ENCODE results near the gene GNAO1. TPM values are rescaled to one million over a fixed set of nuclear protein-coding genes. Genes with fewer than 3 reads are reported as not detected.
A peak's percentile ranks its signal among the peaks of the same experiment; 100 is the strongest.

Gene GNAO1
- total and polyA plus RNA-seq, 5 donors: 69.4 to 163 (median 118) TPM

GRCh38 chr16:56265746-56266145 is 74.5 kb downstream of the GNAO1 start:
- intact Hi-C loops (cut with DNase I): loop anchor here in 1 of 4 donors (10.0 kb wide), 1 partner anchor 71 kb away; the partner anchor contains the start of gene GNAO1
- DNase-seq (no peak), ATAC-seq (no peak)
- peak overlapping the region; percentile 61 for H3K27ac ChIP-seq (ENCODE audit: low read length)
- WGBS: 91% methylated on average over 3 of the region's 3 CpGs
- H3K4me1 ChIP-seq (ENCODE audit: control insufficient read depth, insufficient read depth, low read length): peaks cover 35% of the 10 kb centered on the region
- H3K4me3 ChIP-seq (ENCODE audit: low read length): no peak overlapping the region
- no peaks in the 10 kb centered on the region for H3K9me3 ChIP-seq (ENCODE audit: control insufficient read depth, low read length)
- H3K27me3 ChIP-seq (ENCODE audit: control insufficient read depth, insufficient read depth): no peaks in the 10 kb centered on the region

DNA sequence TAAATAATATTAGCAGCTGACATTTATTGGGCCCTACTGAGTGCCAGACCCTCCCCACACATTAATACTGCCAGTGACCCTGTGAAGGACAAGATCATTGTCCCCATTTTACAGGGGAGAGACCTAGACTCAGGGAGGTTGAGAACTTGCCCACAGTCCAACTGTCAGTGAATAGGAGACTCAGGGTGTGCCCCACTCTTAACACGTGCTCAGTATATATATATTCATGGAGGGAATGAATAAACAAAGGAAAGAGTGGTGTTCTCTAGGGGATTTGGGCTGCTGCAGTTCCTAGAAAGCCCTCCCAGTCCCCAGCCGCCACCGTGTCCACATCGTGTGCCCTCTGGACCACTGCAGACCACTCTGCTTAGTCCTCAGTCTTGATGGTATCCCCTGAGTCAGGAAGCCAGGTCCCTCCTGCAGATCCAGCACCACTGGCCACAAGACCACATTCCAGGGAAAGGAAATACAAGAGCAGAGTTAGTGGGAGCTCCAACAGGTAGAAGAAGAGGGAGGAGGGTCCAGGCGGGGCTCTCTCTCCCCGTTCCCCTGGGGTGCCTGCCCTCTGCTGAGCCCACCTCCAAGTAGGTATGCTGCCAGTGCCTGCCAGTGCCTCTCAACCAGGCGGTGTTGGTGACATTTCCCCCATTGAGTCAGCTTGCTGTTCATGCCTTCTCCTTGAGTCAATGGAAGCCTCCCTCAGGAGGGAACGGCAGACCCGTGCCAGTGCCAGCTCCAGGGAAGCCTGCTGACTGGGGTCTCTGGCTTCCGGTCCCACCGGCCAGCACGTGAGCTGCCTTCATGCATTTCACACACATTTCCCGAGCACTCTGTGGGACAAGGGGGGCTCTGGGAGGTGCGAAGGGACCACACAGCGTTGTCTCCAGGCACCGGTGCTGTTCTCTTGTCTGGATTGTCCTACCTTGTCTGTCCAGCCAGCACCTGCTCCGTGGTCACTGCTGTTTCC is 75.6 kb downstream of the GNAO1 start:
- 86% methylated on average over 17 of the region's 17 CpGs for WGBS
- ATAC-seq (no peak), DNase-seq (no peak)
- H3K9me3 ChIP-seq (ENCODE audit: control insufficient read depth, low read length): no peaks in the 10 kb centered on the region
- H3K27me3 ChIP-seq (ENCODE audit: control insufficient read depth, insufficient read depth): no peaks in the 10 kb centered on the region
- H3K4me3 ChIP-seq (ENCODE audit: low read length): no peak overlapping the region
- H3K27ac ChIP-seq (ENCODE audit: low read length): peak overlapping the region; percentile 45
- H3K4me1 ChIP-seq (ENCODE audit: control insufficient read depth, insufficient read depth, low read length): peaks cover 24% of the 10 kb centered on the region
- intact Hi-C loops (cut with DNase I): loop anchor here in 1 of 4 donors (10.0 kb wide), 1 partner anchor 72 kb away; the partner anchor contains the start of gene GNAO1

DNA sequence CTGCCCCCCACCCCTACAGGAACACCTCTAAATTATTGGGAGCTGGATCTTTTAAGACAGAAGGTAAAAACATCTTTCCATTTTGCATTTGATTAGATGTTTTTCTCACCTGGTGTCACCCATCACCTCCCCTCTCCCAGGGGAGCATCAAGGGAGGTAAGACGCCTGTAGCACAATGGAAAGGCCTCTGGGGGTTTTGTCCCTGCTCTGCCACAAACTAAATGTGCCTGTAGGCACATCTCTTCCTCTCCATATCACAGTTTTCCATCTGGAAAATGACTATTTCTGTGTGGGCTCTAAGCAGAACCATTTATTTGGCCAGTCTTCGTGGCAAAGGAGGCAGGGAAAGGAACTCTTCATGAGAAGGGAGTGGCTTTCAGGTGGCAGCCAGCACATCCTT is 76.6 kb downstream of the GNAO1 start:
- peaks cover 21% of the 10 kb centered on the region for H3K4me1 ChIP-seq (ENCODE audit: control insufficient read depth, insufficient read depth, low read length)
- WGBS: 78% methylated on average over 2 of the region's 2 CpGs
- no peak overlapping the region for H3K4me3 ChIP-seq (ENCODE audit: low read length)

GRCh38 chr16:56268799-56269198 is 77.5 kb downstream of the GNAO1 start:
- no peak for ATAC-seq
- H3K4me1 ChIP-seq (ENCODE audit: control insufficient read depth, insufficient read depth, low read length): peaks cover 17% of the 10 kb centered on the region
- no peaks in the 10 kb centered on the region for H3K9me3 ChIP-seq (ENCODE audit: control insufficient read depth, low read length)
- H3K27ac ChIP-seq (ENCODE audit: low read length): peak overlapping the region; percentile 88
- H3K4me3 ChIP-seq (ENCODE audit: low read length): no peak overlapping the region
- H3K27me3 ChIP-seq (ENCODE audit: control insufficient read depth, insufficient read depth): no peaks in the 10 kb centered on the region
- DNase-seq: no peak
- 66% methylated on average over 8 of the region's 8 CpGs for WGBS
- intact Hi-C loops (cut with DNase I): loop anchor here in 1 of 4 donors (10.0 kb wide), 1 partner anchor 74 kb away; the partner anchor contains the start of gene GNAO1

More for the DNA sequence above, 76.6 kb downstream of the GNAO1 start:
- no peak for ATAC-seq
- H3K27ac ChIP-seq (ENCODE audit: low read length): peak overlapping the region; percentile 9
- intact Hi-C loops (cut with DNase I): loop anchor here in 1 of 4 donors (10.0 kb wide), 1 partner anchor 73 kb away; the partner anchor contains the start of gene GNAO1
- H3K27me3 ChIP-seq (ENCODE audit: control insufficient read depth, insufficient read depth): no peaks in the 10 kb centered on the region
- DNase-seq: no peak
- H3K9me3 ChIP-seq (ENCODE audit: control insufficient read depth, low read length): no peaks in the 10 kb centered on the region

DNA sequence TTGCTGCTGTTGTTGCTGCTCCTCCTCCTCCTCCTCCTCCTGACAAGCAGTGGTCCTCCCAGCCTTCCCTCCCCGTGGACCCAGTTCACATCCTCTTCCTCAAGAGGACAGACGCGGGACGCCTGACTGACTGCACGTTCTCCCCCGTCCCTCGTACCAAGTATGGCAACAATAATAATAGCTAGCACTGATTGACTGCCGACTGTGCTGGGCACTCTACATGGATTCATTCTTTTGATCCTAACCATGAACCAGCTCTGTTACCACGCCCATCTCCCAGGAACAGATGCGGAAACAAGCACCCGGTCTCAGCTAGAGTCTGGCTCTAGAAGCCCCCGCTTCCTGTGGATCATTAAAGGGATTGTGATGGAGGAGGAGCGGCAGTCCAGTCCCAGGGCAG is 78.0 kb downstream of the GNAO1 start:
- Histone ChIP-seq H3K27me3 (ENCODE audit: control insufficient read depth, insufficient read depth) (no peaks in the 10 kb centered on the region), H3K4me1 (ENCODE audit: control insufficient read depth, insufficient read depth, low read length) (peaks cover 15% of the 10 kb centered on the region), H3K27ac (ENCODE audit: low read length) (peak overlapping the region; percentile 88), H3K9me3 (ENCODE audit: control insufficient read depth, low read length) (no peaks in the 10 kb centered on the region), H3K4me3 (ENCODE audit: low read length) (no peak overlapping the region)
- ATAC-seq: peak in 1 of 2 donors; percentile 4
- 46% methylated on average over 13 of the region's 13 CpGs for WGBS
- intact Hi-C loops (cut with DNase I): loop anchor here in 1 of 4 donors (10.0 kb wide), 1 partner anchor 74 kb away; the partner anchor contains the start of gene GNAO1
- DNase-seq: no peak

- intact Hi-C loops (cut with DNase I): loop anchor here in 1 of 4 donors (10.0 kb wide), 1 partner anchor 75 kb away; the partner anchor contains the start of gene GNAO1
- DNase-seq (peak in 2 of 3 donors; percentile 73 to 74), ATAC-seq (peak; percentile 89 to 92)
- Histone ChIP-seq H3K4me3 (ENCODE audit: low read length) (no peak overlapping the region), H3K4me1 (ENCODE audit: control insufficient read depth, insufficient read depth, low read length) (peaks cover 13% of the 10 kb centered on the region), H3K27ac (ENCODE audit: low read length) (peak overlapping the region; percentile 88), H3K27me3 (ENCODE audit: control insufficient read depth, insufficient read depth) (no peaks in the 10 kb centered on the region), H3K9me3 (ENCODE audit: control insufficient read depth, low read length) (no peaks in the 10 kb centered on the region)
- 63% methylated on average over 7 of the region's 7 CpGs for WGBS
Observed at GRCh38 chr16:56269811-56270684, 78.8 kb downstream of the GNAO1 start.

GRCh38 chr16:56270828-56271227 is 79.5 kb downstream of the GNAO1 start:
- H3K4me1 ChIP-seq (ENCODE audit: control insufficient read depth, insufficient read depth, low read length): peaks cover 14% of the 10 kb centered on the region
- intact Hi-C loops (cut with DNase I): no loop called here
- no peak for DNase-seq
- peak overlapping the region; percentile 71 for H3K27ac ChIP-seq (ENCODE audit: low read length)
- no peaks in the 10 kb centered on the region for H3K27me3 ChIP-seq (ENCODE audit: control insufficient read depth, insufficient read depth)
- no peak overlapping the region for H3K4me3 ChIP-seq (ENCODE audit: low read length)
- WGBS: 87% methylated on average over 3 of the region's 3 CpGs
- no peak for ATAC-seq
- no peaks in the 10 kb centered on the region for H3K9me3 ChIP-seq (ENCODE audit: control insufficient read depth, low read length)

- ATAC-seq (no peak), DNase-seq (no peak)
- no peak overlapping the region for H3K4me3 ChIP-seq (ENCODE audit: low read length)
- peaks cover 20% of the 10 kb centered on the region for H3K4me1 ChIP-seq (ENCODE audit: control insufficient read depth, insufficient read depth, low read length)
- no peaks in the 10 kb centered on the region for H3K27me3 ChIP-seq (ENCODE audit: control insufficient read depth, insufficient read depth)
- no peak overlapping the region for H3K27ac ChIP-seq (ENCODE audit: low read length)
- H3K9me3 ChIP-seq (ENCODE audit: control insufficient read depth, low read length): no peaks in the 10 kb centered on the region
- intact Hi-C loops (cut with DNase I): no loop called here
Observed at GRCh38 chr16:56272583-56272894, 81.2 kb downstream of the GNAO1 start.

- ATAC-seq: no peak
- Histone ChIP-seq H3K27ac (ENCODE audit: low read length) (peak overlapping the region; percentile 48), H3K4me3 (ENCODE audit: low read length) (no peak overlapping the region), H3K9me3 (ENCODE audit: control insufficient read depth, low read length) (no peaks in the 10 kb centered on the region), H3K27me3 (ENCODE audit: control insufficient read depth, insufficient read depth) (no peaks in the 10 kb centered on the region), H3K4me1 (ENCODE audit: control insufficient read depth, insufficient read depth, low read length) (peaks cover 23% of the 10 kb centered on the region)
- 45% methylated on average over 4 of the region's 4 CpGs for WGBS
- no peak for DNase-seq
- intact Hi-C loops (cut with DNase I): no loop called here
Observed at GRCh38 chr16:56273615-56274014, 82.3 kb downstream of the GNAO1 start.

GRCh38 chr16:56274369-56274768 is 83.1 kb downstream of the GNAO1 start:
- ATAC-seq (no peak), DNase-seq (no peak)
- intact Hi-C loops (cut with DNase I): no loop called here
- Histone ChIP-seq H3K9me3 (ENCODE audit: control insufficient read depth, low read length) (no peaks in the 10 kb centered on the region), H3K4me1 (ENCODE audit: control insufficient read depth, insufficient read depth, low read length) (peaks cover 22% of the 10 kb centered on the region), H3K4me3 (ENCODE audit: low read length) (no peak overlapping the region), H3K27ac (ENCODE audit: low read length) (no peak overlapping the region), H3K27me3 (ENCODE audit: control insufficient read depth, insufficient read depth) (no peaks in the 10 kb centered on the region)
- 94% methylated on average over 4 of the region's 4 CpGs for WGBS

All from right cardiac atrium (tissue), 5 donors.